Measurements from ENCODE around the gene TULP1. TPM values are rescaled to one million over a fixed set of nuclear protein-coding genes. Genes with fewer than 3 reads are reported as not detected.

Gene TULP1
- total RNA-seq, 1 donor from 2014 or later: not detected

- Mint-ChIP-seq H3K27ac (ENCODE audit: unreplicated experiment) (no peak overlapping the region), H3K36me3 (ENCODE audit: low read depth, unreplicated experiment) (peaks cover 11% of the 10 kb centered on the region), H3K4me1 (ENCODE audit: unreplicated experiment) (peaks cover 32% of the 10 kb centered on the region), H3K27me3 (ENCODE audit: unreplicated experiment) (peaks cover 29% of the 10 kb centered on the region), H3K4me3 (ENCODE audit: unreplicated experiment) (peak overlapping the region; percentile 85), H3K9me3 (ENCODE audit: unreplicated experiment) (no peaks in the 10 kb centered on the region)
- TF ChIP-seq CTCF (IDR thresholded peaks at IDR 0.05; ENCODE audit: unreplicated experiment): no peak
- DNase-seq (ENCODE audit: low spot score): peak; percentile 40
Observed at GRCh38 chr6:35496036-35496840, 16.5 kb downstream of the TULP1 start.

GRCh38 chr6:35495258-35496035, 17.2 kb downstream of the TULP1 start:
- Mint-ChIP-seq H3K27me3 (ENCODE audit: unreplicated experiment) (peaks cover 30% of the 10 kb centered on the region), H3K9me3 (ENCODE audit: unreplicated experiment) (no peaks in the 10 kb centered on the region), H3K36me3 (ENCODE audit: low read depth, unreplicated experiment) (peaks cover 11% of the 10 kb centered on the region), H3K4me1 (ENCODE audit: unreplicated experiment) (peaks cover 34% of the 10 kb centered on the region), H3K4me3 (ENCODE audit: unreplicated experiment) (peak overlapping the region; percentile 81), H3K27ac (ENCODE audit: unreplicated experiment) (no peak overlapping the region)
- no peak for TF ChIP-seq CTCF (IDR thresholded peaks at IDR 0.05; ENCODE audit: unreplicated experiment)
- DNase-seq (ENCODE audit: low spot score): no peak

- Mint-ChIP-seq H3K27me3 (ENCODE audit: unreplicated experiment) (peaks cover 30% of the 10 kb centered on the region), H3K4me1 (ENCODE audit: unreplicated experiment) (peaks cover 37% of the 10 kb centered on the region), H3K36me3 (ENCODE audit: low read depth, unreplicated experiment) (peaks cover 11% of the 10 kb centered on the region), H3K4me3 (ENCODE audit: unreplicated experiment) (peak overlapping the region; percentile 29), H3K27ac (ENCODE audit: unreplicated experiment) (peak overlapping the region; percentile 5), H3K9me3 (ENCODE audit: unreplicated experiment) (no peaks in the 10 kb centered on the region)
- TF ChIP-seq CTCF (IDR thresholded peaks at IDR 0.05; ENCODE audit: unreplicated experiment): no peak
- peak; percentile 47 for DNase-seq (ENCODE audit: low spot score)
Observed at GRCh38 chr6:35494161-35494563, 18.5 kb downstream of the TULP1 start.

- H3K9me3 Mint-ChIP-seq (ENCODE audit: unreplicated experiment): no peaks in the 10 kb centered on the region
- DNase-seq (ENCODE audit: low spot score): no peak
- peaks cover 7% of the 10 kb centered on the region for H3K36me3 Mint-ChIP-seq (ENCODE audit: low read depth, unreplicated experiment)
- no peak for TF ChIP-seq CTCF (IDR thresholded peaks at IDR 0.05; ENCODE audit: unreplicated experiment)
- peak overlapping the region; percentile 5 for H3K27ac Mint-ChIP-seq (ENCODE audit: unreplicated experiment)
- peak overlapping the region; percentile 29 for H3K4me3 Mint-ChIP-seq (ENCODE audit: unreplicated experiment)
- peaks cover 32% of the 10 kb centered on the region for H3K4me1 Mint-ChIP-seq (ENCODE audit: unreplicated experiment)
- H3K27me3 Mint-ChIP-seq (ENCODE audit: unreplicated experiment): peaks cover 23% of the 10 kb centered on the region
Observed at GRCh38 chr6:35493307-35493983, 19.3 kb downstream of the TULP1 start.
